ENCODE data around the gene DNMBP. TPM values are rescaled to one million over a fixed set of nuclear protein-coding genes. Genes with fewer than 3 reads are reported as not detected.

The DNMBP gene
- total RNA-seq, 1 experiment from 2014 or later, result 60.3 TPM

DNA sequence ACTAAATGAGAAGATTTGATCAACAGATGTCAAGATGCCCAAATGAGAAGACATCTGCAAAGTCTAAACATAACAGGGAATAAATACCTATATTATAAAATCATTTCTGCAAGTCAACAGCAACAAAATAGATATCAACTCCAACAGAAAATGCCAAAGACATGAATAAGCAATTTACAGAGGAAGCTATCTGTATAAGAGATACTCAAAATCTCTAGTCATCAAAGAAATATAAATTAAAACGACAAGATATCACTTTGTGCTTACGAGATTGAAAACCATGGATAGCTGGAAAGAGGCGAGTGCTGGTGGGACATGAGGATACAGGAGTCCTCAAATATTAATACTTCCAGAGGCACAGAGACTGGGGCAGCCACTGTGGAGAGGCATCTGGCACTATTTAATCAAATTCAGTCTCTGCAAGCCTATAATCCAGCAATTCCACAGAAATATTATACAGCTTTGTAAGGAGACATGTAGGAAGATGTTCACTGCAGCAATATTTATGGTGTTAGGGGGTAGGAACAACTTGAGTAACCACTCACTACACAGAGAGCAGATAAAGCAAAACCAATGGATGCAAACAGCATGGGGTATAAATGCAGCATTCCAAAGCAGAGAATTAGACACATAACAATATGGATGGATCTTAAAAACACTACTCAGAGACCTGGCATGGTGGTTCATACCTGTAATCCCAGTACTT, 4.8 kb downstream of the DNMBP start:
- Histone ChIP-seq H3K4me3 (replicated peaks in 1 of 2; ENCODE audit: low read depth in 1 of 2, low read length in 2 of 2) (peak overlapping the region; percentile 41 to 78), H3K4me2 (ENCODE audit: low read length) (peak overlapping the region; percentile 95), H3K9ac (ENCODE audit: low read length) (peak overlapping the region; percentile 84), H3K9me3 (ENCODE audit: control insufficient read depth in 1 of 2, insufficient read depth in 1 of 2, low read depth in 1 of 2, low read length in 2 of 2) (no peaks in the 10 kb centered on the region), H3K4me1 (ENCODE audit: control insufficient read depth in 1 of 2, insufficient read depth in 2 of 2, low read length in 2 of 2) (peaks cover 62 to 83% of the 10 kb centered on the region in 2 experiments), H3K36me3 (ENCODE audit: control insufficient read depth in 1 of 2, insufficient read depth in 2 of 2, low read length in 2 of 2) (peaks cover 0 to 10% of the 10 kb centered on the region in 2 experiments; a peak in 1 of 4 replicates), H3K27ac (ENCODE audit: low read depth, low read length) (peak overlapping the region; percentile 98), H4K20me1 (ENCODE audit: insufficient read depth) (no peaks in the 10 kb centered on the region), H3K9me2 (ENCODE audit: insufficient read depth) (no peaks in the 10 kb centered on the region), H2AFZ (ENCODE audit: low read depth, low read length, poor library complexity, severe bottlenecking) (no peak overlapping the region), H3K27me3 (ENCODE audit: insufficient read depth, low read length) (no peaks in the 10 kb centered on the region), H3K79me2 (ENCODE audit: insufficient read depth, low read length) (peaks cover 93% of the 10 kb centered on the region)
- BruUV-seq (replicated peaks), result no TSS peak
- ATAC-seq (no peak), DNase-seq (ENCODE audit: low read depth, low spot score) (no peak)
- POLR2A ChIA-PET, result interaction anchor here (0.6 to 1.7 kb wide), 4 partner anchors 9 to 97 kb away, joined by 3 to 10 read pairs (median 3); no protein-coding TSS in a partner anchor
- CTCF ChIA-PET, result interaction anchor here (0.7 to 6.5 kb wide), 8 partner anchors 14 to 159 kb away, joined by 3 to 26 read pairs (median 4); no protein-coding TSS in a partner anchor
- intact Hi-C loops (cut with micrococcal nuclease), result loop anchor here (5.0 kb wide), 1 partner anchor 148 kb away; no protein-coding TSS in a partner anchor
- RAD21 ChIA-PET (ENCODE audit: low non-redundant PET in 1 of 2, low total read pairs in 2 of 2, uncharacterized antibody in 2 of 2, unreplicated experiment in 2 of 2), result interaction anchor here in 1 of 2 experiments (1.2 to 1.7 kb wide), 2 partner anchors 39 to 74 kb away, joined by 3 to 5 read pairs; no protein-coding TSS in a partner anchor
- TF ChIP-seq EZH2phosphoT487 (IDR thresholded peaks at IDR 0.05; ENCODE audit: borderline replicate concordance) (no peak), SRF (IDR thresholded peaks at IDR 0.05; ENCODE audit: low read depth) (no peak), POLR2A (IDR thresholded peaks at IDR 0.05; ENCODE audit: borderline replicate concordance, extremely low read depth, insufficient read depth, insufficient read length) (no peak), SP1 (IDR thresholded peaks at IDR 0.05; ENCODE audit: low read depth) (no peak), SIN3A (IDR thresholded peaks at IDR 0.05; ENCODE audit: low read depth) (no peak), FOSL1 (IDR thresholded peaks at IDR 0.05; ENCODE audit: low read depth) (no peak), TCF7L2 (IDR thresholded peaks at IDR 0.05; ENCODE audit: borderline replicate concordance, extremely low read depth, insufficient read depth, insufficient read length) (no peak), JUND (IDR thresholded peaks at IDR 0.05) (no peak), CEBPB (IDR thresholded peaks at IDR 0.05; ENCODE audit: low read depth) (no peak), EZH2 (IDR thresholded peaks at IDR 0.05) (no peak), ZFX (IDR thresholded peaks at IDR 0.05) (no peak), YY1 (IDR thresholded peaks at IDR 0.05; ENCODE audit: extremely low read depth, insufficient replicate concordance, low read depth, low read length) (no peak), ELF1 (IDR thresholded peaks at IDR 0.05; ENCODE audit: borderline replicate concordance, low read depth) (no peak), RAD21 (IDR thresholded peaks at IDR 0.05; ENCODE audit: low read depth) (no peak)
- TF ChIP-seq, protein P1, sequence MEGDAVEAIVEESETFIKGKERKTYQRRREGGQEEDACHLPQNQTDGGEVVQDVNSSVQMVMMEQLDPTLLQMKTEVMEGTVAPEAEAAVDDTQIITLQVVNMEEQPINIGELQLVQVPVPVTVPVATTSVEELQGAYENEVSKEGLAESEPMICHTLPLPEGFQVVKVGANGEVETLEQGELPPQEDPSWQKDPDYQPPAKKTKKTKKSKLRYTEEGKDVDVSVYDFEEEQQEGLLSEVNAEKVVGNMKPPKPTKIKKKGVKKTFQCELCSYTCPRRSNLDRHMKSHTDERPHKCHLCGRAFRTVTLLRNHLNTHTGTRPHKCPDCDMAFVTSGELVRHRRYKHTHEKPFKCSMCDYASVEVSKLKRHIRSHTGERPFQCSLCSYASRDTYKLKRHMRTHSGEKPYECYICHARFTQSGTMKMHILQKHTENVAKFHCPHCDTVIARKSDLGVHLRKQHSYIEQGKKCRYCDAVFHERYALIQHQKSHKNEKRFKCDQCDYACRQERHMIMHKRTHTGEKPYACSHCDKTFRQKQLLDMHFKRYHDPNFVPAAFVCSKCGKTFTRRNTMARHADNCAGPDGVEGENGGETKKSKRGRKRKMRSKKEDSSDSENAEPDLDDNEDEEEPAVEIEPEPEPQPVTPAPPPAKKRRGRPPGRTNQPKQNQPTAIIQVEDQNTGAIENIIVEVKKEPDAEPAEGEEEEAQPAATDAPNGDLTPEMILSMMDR (IDR thresholded peaks at IDR 0.05 in 2 of 3, conservative IDR thresholded peaks at IDR 0.05 in 1 of 3; ENCODE audit: borderline replicate concordance in 1 of 3, insufficient read depth in 1 of 3, low read depth in 2 of 3, low read length in 2 of 3), result no peak
- TF ChIP-seq, protein P2, sequence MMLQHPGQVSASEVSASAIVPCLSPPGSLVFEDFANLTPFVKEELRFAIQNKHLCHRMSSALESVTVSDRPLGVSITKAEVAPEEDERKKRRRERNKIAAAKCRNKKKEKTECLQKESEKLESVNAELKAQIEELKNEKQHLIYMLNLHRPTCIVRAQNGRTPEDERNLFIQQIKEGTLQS (IDR thresholded peaks at IDR 0.05), result no peak
- TF ChIP-seq, protein P3, sequence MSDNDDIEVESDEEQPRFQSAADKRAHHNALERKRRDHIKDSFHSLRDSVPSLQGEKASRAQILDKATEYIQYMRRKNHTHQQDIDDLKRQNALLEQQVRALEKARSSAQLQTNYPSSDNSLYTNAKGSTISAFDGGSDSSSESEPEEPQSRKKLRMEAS (IDR thresholded peaks at IDR 0.05), result no peak
- TF ChIP-seq, protein P4, sequence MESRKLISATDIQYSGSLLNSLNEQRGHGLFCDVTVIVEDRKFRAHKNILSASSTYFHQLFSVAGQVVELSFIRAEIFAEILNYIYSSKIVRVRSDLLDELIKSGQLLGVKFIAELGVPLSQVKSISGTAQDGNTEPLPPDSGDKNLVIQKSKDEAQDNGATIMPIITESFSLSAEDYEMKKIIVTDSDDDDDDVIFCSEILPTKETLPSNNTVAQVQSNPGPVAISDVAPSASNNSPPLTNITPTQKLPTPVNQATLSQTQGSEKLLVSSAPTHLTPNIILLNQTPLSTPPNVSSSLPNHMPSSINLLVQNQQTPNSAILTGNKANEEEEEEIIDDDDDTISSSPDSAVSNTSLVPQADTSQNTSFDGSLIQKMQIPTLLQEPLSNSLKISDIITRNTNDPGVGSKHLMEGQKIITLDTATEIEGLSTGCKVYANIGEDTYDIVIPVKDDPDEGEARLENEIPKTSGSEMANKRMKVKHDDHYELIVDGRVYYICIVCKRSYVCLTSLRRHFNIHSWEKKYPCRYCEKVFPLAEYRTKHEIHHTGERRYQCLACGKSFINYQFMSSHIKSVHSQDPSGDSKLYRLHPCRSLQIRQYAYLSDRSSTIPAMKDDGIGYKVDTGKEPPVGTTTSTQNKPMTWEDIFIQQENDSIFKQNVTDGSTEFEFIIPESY (IDR thresholded peaks at IDR 0.05; ENCODE audit: extremely low read depth, insufficient replicate concordance, low read length), result no peak
- TF ChIP-seq, protein P5, sequence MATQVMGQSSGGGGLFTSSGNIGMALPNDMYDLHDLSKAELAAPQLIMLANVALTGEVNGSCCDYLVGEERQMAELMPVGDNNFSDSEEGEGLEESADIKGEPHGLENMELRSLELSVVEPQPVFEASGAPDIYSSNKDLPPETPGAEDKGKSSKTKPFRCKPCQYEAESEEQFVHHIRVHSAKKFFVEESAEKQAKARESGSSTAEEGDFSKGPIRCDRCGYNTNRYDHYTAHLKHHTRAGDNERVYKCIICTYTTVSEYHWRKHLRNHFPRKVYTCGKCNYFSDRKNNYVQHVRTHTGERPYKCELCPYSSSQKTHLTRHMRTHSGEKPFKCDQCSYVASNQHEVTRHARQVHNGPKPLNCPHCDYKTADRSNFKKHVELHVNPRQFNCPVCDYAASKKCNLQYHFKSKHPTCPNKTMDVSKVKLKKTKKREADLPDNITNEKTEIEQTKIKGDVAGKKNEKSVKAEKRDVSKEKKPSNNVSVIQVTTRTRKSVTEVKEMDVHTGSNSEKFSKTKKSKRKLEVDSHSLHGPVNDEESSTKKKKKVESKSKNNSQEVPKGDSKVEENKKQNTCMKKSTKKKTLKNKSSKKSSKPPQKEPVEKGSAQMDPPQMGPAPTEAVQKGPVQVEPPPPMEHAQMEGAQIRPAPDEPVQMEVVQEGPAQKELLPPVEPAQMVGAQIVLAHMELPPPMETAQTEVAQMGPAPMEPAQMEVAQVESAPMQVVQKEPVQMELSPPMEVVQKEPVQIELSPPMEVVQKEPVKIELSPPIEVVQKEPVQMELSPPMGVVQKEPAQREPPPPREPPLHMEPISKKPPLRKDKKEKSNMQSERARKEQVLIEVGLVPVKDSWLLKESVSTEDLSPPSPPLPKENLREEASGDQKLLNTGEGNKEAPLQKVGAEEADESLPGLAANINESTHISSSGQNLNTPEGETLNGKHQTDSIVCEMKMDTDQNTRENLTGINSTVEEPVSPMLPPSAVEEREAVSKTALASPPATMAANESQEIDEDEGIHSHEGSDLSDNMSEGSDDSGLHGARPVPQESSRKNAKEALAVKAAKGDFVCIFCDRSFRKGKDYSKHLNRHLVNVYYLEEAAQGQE (IDR thresholded peaks at IDR 0.05; ENCODE audit: low read depth), result no peak
